Stimulated activated CD8-positive, alpha-beta memory T cell treated with anti-CD3 and anti-CD28 coated beads, Interleukin-15, amount 100 ng/mL, for 1 hour (primary cell): ENCODE results near the gene PPP1R18.

Experiments
- DNase-seq: peaks from one replicate; pipeline ENCODE4 v3.0.0-alpha.2; 2020; ENCODE audit warnings: low read depth

PPP1R18 gene

DNA sequence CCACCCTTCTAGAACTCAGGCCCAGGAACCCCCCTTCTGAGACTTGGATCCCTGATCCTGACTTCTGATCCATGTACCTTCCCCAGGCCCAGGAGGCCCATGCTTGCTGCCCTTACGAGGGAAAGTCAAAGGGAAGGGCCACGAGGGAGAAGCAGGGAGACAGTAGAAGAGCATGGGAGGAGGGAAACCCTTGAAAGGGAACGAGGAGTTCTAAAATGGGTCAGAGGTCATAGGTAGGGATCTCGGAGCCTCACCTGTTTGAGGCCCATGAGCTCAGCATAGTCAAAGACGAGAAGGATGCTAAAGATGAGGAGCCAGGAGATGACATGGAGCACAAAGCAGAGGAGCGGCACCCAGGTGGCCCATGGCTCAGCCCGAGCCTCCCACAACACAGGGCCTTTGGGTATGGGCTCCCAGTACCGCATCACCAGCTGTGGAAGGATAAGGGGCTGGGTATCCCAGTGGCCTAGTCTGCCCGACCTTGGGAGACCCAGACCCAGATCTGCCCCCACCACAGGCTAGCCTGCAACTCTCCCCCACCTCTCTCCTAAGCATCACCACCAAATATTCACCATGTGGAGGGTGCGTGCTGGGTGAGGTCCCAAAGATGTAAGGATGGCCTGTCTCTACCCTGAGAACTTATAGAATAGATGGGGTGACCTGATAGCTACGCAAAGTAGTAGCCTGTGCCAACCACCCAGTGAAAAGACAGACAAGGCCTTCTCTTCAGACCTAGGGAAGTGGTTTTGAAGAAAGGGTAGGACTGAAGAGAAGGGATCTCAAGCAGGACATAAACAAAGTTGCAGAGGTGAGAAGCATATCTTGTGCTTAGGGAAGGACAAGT, 2.8 kb upstream of the PPP1R18 start:
- DNase-seq, result no peak

DNA sequence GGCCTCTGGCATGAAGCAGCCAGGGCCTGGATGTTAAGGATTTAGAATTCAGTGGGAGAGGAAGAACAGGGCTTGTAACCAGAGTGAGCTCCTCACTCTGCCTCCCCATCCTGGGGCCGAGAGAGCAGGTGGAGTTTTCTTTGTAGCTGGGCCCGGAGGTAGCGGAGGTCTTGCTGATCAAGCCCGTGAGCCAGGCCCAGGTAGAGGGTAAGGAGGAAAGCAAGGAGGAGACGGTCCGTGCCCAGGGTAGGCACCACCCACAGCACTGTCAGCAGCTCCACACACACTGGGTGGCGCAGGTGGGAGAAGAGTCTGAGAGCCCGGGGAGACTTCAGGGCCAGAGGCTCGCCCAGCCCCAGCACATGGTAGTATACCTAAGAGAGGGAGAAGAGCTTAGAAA, 2.1 kb upstream of the PPP1R18 start:
- DNase-seq, result no peak

DNA sequence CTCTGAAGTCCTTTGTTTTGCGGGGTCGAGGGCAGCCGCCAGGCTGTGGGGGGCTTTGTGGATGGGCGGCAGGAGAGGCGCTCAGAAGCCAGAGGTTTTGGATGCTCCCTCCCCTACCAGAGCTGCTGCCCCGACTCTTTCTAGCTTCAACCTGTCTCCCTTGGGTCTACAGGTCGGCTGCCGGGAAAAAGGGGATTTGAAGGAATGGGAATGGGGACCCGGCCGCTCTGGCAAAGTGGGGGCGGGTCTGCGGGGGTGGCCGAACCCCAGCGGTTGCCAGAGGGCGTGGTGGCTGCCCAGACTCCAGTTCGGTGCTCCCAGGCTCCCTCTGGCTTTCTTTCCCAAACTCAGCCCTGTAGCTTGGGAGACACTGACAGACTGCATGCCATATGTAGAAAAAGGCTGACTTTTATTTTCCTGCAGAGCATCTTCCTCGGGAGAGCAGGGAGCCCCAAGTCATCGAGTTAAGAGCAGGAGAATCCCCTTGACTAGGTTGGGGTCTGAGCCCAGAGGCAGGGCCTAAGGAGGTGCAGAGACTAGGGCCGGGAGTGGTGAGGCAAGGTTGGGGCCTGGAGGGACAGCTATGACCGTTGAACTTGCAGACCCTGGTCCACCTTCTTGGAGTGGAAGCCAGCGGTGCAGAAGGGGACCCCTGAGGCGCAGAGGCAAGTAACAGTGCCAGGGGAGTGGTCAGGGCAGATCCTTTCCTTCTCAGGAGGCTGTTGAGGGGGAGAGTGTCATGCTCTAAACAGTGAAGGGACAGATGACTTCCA, 1.4 kb upstream of the PPP1R18 start:
- DNase-seq, result no peak

DNA sequence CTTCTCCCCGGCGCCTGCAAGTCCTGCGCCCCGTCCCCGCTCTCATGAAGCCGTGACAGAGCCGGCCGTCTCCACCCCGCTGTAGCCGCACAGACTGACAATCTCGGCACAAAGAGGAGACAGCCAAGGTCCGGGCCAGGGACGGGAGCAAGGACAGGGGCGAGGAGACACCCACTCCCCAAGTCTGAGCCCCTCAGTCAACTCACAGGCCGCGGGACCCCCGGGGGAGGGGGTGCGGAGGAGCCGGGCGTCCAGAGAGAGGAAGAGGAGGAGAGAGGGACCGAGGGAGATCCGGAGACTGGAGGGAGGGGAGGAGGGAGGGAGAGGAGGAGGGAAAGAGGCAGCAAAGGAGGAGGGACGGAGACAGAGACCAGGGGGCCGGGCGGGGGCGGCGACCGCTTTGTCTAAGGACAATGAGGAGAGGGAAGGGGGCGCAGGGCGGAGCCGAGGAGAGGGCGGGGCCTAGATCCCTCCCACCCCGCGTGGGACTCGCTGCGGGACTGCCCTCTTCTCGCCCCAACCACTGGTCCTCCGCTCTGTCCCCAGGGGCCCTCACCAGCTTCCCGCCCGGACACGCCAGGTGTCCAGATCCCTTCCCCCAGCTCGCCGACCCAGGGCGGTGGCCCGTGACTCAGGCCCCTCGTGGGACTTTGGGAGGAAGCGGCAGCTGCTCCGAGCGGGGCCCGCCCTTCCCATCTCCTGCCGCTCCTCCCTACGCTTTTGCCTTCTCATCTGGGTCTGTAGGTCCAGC, 638 bp upstream of the PPP1R18 start:
- peak; percentile 52 for DNase-seq

GRCh38 chr6:30685157-30686008, 1.1 kb downstream of the PPP1R18 start:
- DNase-seq, result no peak

- DNase-seq, result no peak
Observed at GRCh38 chr6:30684386-30685156, 1.9 kb downstream of the PPP1R18 start.

DNA sequence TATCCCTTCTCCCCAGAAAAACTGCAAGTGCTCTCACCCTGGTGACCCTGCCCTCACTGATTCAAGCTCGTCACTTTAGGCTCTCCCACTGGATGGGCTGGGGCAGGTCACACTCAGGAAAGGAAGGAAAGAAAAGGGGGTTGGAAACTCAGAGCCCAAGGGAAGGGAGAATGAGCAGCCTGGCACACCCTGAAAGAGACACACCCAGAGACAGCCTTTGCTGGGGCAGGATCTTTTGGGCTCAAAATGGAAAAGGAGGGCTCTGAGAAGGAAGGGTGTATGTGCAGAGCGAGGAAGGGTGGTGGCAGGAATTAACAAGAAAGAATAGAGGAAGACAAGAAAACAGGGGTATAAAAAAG, 2.5 kb downstream of the PPP1R18 start:
- no peak for DNase-seq

DNA sequence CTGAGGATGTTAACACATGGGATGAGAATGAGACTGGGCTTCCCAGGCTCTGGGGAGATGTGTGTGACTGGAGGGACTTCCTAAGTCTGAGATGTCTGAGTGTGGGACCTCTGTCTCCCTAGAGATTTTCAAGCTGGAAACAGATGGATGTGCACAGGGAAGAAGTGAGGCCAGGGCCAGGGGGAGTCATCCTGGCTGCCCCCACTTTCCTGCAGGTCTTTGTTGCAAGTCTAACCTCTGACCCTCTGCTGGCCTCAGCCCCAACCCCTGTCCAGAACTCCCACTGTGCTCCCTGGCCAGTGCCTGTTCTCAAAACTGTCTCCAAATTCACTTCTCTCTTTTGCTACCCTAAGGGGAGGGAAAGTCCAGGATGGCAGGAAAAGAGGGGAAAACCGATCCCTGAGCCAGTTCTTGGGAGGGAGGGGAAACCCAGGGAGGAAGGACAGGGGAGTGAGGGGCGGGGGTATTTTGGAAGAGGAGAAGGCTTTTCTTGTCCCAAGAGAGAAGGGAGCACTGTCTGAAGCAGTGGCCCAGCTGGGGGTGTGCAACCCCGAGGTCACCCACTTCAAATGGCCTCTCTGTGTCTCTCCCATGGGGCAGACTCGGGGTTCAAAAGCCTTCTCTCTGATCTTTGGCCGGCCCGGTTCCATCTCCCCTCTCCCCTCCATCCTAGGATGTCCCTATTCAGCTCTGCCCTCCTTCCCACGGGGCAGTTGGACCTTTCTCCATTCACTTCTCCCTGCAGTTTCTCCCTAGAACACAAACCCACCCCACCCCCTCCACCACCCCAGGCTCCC, 3.1 kb downstream of the PPP1R18 start:
- DNase-seq, result no peak

GRCh38 chr6:30682143-30683117, 4.0 kb downstream of the PPP1R18 start:
- peak; percentile 72 for DNase-seq

GRCh38 chr6:30681766-30682142, 4.7 kb downstream of the PPP1R18 start:
- DNase-seq, result no peak

GRCh38 chr6:30679765-30680535, 6.5 kb downstream of the PPP1R18 start:
- DNase-seq, result no peak

- peak; percentile 85 for DNase-seq
Observed at GRCh38 chr6:30678964-30679726, 7.3 kb downstream of the PPP1R18 start.

DNA sequence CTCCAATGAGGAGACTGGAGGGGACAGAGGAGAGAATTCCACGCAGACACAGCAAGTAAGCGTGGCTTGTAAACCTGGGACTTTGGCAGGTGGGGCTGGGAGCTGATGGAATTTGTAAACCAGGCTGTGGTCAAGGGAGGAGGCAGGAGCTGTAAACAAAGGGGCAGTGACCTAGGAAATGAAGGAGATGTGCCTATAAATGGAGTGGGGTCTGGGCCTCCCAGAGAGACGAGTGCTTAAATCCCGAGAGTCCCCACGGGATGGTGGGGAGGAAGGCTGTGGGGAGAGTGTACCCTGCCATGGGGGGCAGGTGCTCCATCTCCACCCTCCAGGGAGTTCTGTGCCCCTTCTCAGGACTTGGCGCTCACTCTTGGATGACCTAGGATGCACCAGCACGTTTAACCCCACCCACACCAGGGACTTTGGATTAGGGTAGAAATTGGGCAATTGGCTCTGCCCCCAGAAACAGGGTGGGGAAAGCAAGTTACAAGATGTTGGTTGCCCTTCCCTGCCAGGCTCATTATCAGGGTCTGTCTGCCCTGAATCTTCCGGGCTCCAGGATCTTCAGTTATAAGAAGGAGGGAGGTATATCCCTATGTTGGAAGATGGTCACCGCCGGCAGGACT, 9.7 kb downstream of the PPP1R18 start:
- DNase-seq, result no peak

DNA sequence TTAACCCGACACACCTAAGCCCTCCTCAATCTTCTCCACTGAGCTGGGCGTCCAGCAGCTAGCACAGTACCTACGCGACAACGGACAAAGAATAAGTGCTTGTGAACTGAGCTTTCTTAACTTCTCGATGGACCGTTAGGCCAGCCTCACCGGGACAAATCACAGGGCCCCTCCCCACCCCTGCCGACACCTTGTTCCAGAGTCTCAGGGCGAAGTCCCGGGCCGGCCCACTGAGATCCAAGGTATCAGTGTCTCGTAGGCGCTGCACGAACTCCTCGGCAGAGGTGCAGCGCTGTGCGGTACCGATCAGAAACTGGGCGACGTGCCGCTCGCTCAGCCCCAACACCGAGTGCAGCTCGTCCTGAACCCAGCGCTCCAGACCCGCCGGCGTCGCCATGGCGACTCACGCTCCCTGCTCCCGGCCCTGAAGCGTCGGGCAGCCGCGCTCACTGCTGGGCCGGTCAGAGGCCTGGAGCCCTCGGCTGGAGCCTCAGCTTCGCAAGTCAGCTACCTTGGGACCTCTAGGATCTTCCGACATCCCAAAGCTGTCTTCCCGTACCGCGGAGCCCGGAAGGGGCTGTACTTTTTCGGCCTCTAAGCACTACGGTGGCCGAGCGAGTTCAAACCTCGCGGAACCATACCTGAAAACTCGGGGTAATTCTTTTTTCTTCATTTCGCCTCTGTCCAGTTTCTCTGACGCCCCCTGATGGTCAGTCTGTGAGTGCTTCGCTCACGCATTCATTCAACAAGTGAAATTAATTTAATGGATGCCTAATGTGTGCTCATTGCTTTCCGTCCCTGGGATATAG, 13.8 kb downstream of the PPP1R18 start, which contains the start of gene DHX16:
Gene DHX16, minus strand, starts transcription at position 562 of the 809 bp plus-strand sequence. Its CDS starts 165 bp downstream, at position 397.
- DNase-seq, result peak; percentile 81

DNA sequence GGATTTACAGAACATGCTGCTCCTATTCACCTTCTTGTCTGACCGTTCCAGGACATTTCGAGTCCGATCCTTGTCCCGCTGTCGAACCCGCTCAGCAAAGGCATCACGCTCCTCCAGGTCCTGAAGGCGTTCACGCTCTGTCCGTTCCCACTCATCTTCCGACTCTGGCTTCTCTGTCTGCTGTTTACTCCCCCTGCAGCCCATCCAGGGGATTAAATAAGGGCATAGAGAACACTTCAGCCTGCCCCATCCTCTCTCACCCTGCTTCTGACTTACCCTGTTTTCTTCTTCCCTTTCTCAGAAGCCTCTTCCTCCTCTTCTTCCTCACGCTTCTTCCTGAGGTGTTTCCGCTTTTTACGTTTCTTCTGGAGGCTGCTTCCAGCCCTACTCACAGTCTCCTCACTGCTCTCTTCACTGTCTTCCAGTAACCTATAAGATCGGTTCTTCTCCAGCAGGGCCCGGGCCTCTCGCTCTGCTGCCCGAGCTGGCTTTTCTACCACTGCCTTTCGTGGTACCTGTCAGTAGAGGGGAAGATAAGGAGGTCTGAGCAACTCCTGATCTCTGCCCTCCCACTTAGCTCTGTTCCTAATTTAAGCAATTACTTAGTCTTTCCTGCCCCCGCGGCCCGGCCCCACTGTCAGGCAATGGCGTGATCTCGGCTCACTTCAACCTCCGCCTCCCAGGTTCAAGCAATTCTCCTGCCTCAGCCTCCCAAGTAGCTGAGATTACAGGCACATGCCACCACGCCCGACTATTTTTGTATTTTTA, 15.5 kb downstream of the PPP1R18 start:
- no peak for DNase-seq
